Keratinocyte (primary cell): ENCODE measurements around the gene TMEM196. TPM values are rescaled to one million over a fixed set of nuclear protein-coding genes. Genes with fewer than 3 reads are reported as not detected.

Source experiments
- DNase-seq: peaks from one replicate; pipeline ENCODE4 v3.0.0-alpha.2; 2011; ENCODE audit warnings: low read depth, missing footprints, low spot score
- FAIRE-seq: peaks from 2 replicates; lab custom pipeline; 2011; peaks lifted over from hg19 to GRCh38; lab: Jason Lieb, UNC
- H2AFZ ChIP-seq: 2 replicates; pipeline ENCODE4 v1.6.0; 2012; ENCODE audit warnings: low read length, control low read depth, inconsistent platforms; ENCODE audit not compliant: control insufficient read depth
- H3K27ac ChIP-seq: 2 replicates; pipeline ENCODE4 v1.5.1; 2011; ENCODE audit warnings: low read length; ENCODE audit not compliant: control insufficient read depth, insufficient read depth
- H3K27me3 ChIP-seq: 3 replicates; pipeline ENCODE4 v1.6.0; 2011; ENCODE audit warnings: low read length; ENCODE audit not compliant: control insufficient read depth, insufficient read depth; ENCODE audit errors: extremely low read depth
- H3K36me3 ChIP-seq, 2 experiments: 2 replicates in 1 of 2; 3 replicates in 1 of 2; pipeline ENCODE4 v1.5.1; 2011; ENCODE audit warnings: low read length in 2 of 2, mild to moderate bottlenecking in 1 of 2; ENCODE audit not compliant: control insufficient read depth in 2 of 2, insufficient read depth in 2 of 2; ENCODE audit errors: extremely low read depth in 1 of 2
- H3K4me1 ChIP-seq: 3 replicates; pipeline ENCODE4 v1.5.1; 2011; ENCODE audit warnings: low read length; ENCODE audit not compliant: control insufficient read depth, insufficient read depth; ENCODE audit errors: extremely low read depth
- H3K4me2 ChIP-seq: 3 replicates; pipeline ENCODE4 v1.6.0; 2011; ENCODE audit warnings: low read depth, low read length; ENCODE audit not compliant: control insufficient read depth, insufficient read depth; ENCODE audit errors: extremely low read depth
- H3K4me3 ChIP-seq, 3 experiments: fragments of 200-600 bp in 1 of 3; sonication (generic) in 1 of 3; 2 replicates in 2 of 3; 3 replicates in 1 of 3; pipeline ENCODE4 v1.5.1; 2011 to 2016; ENCODE audit warnings: low read length in 3 of 3, mild to moderate bottlenecking in 3 of 3, control low read depth in 2 of 3, inconsistent platforms in 1 of 3, low read depth in 1 of 3, mixed read lengths in 1 of 3, mixed run types in 1 of 3, moderate library complexity in 1 of 3; ENCODE audit not compliant: control insufficient read depth in 2 of 3, insufficient read depth in 2 of 3; ENCODE audit errors: extremely low read depth in 1 of 3
- H3K79me2 ChIP-seq: 2 replicates; pipeline ENCODE4 v1.6.0; 2012; ENCODE audit warnings: low read length; ENCODE audit not compliant: control insufficient read depth, insufficient read depth
- H3K9ac ChIP-seq: 3 replicates; pipeline ENCODE4 v1.6.0; 2011; ENCODE audit warnings: low read length; ENCODE audit not compliant: control insufficient read depth, insufficient read depth; ENCODE audit errors: extremely low read depth
- H3K9me1 ChIP-seq: 3 replicates; pipeline ENCODE4 v1.6.0; 2011; ENCODE audit warnings: low read length; ENCODE audit not compliant: control insufficient read depth, insufficient read depth; ENCODE audit errors: extremely low read depth
- H3K9me3 ChIP-seq: 2 replicates; pipeline ENCODE4 v1.5.1; 2012; ENCODE audit warnings: low read depth, low read length; ENCODE audit not compliant: control insufficient read depth
- H4K20me1 ChIP-seq: 3 replicates; pipeline ENCODE4 v1.6.0; 2011; ENCODE audit warnings: low read length; ENCODE audit not compliant: control insufficient read depth, insufficient read depth; ENCODE audit errors: extremely low read depth
- EZH2 ChIP-seq: IDR thresholded peaks from one replicate; pipeline ENCODE4 v1.6.1; 2012; ENCODE audit warnings: inconsistent platforms, mild to moderate bottlenecking, low read length, moderate library complexity
- dilution Hi-C: fragments of 300-500 bp; cut with MboI; formaldehyde crosslinking; loops from one replicate; pipeline ENCODE4 v1.7.0; 2020; ENCODE audit warnings: low sequenced_read_pairs; ENCODE audit not compliant: extremely low pct_ligation_motif_present
- polyA plus RNA-seq, 5 experiments: library from polyadenylated mRNA; depleted of rRNA in 3 of 5; stranded (reverse) in 3 of 5; stranded (forward) in 1 of 5; unstranded in 1 of 5; fragments of >200 nt; gene quantifications; 1 replicate in 1 of 5; 2 replicates in 3 of 5; 3 replicates in 1 of 5; pipeline versions ENCODE4 v1.2.1 to v1.2.3, GENCODE V29; 2011 to 2012; ENCODE audit warnings: missing spikeins in 2 of 5, low read depth in 1 of 5, low replicate concordance in 1 of 5
- TF ChIP-seq, protein P1 (sequence below), 3 experiments: IDR thresholded peaks in 1 of 3; conservative IDR thresholded peaks in 1 of 3; optimal IDR thresholded peaks in 1 of 3; 2 replicates in 2 of 3; 3 replicates in 1 of 3; pipeline versions ENCODE3 to v1.5.1; 2011; ENCODE audit warnings: low read length in 3 of 3, mild to moderate bottlenecking in 3 of 3, moderate library complexity in 2 of 3, control low read depth in 1 of 3, inconsistent platforms in 1 of 3; ENCODE audit not compliant: insufficient read depth in 2 of 3; ENCODE audit errors: extremely low read depth in 1 of 3

TMEM196 gene
- polyA plus RNA-seq, 1 donor (not counting 4 experiments of a cell fraction or from before 2014, with no cell fraction given): not detected

DNA sequence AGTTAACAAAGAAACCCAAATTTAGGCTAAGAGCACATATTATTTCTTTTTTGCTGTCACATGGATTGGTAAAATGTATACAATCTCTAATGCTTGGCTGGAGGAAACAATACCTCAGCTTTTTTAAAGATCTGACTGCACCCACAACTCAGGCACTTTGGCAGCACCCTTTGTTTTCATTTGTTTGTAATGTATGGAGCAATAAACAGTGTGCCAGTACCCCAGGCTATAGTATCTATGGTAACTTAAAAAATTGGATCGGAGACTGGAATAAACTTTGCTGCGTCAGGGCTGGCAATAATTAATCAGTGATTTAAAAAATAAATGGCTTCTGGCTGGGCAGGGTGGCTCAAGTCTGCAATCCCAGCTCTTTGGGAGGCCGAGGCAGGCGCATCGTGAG is 91.8 kb downstream of the TMEM196 start:
- no peak for FAIRE-seq

GRCh38 chr7:19677180-19677579 is 96.2 kb downstream of the TMEM196 start:
- Histone ChIP-seq H3K4me2 (no peak overlapping the region), H3K9me3 (no peaks in the 10 kb centered on the region), H2AFZ (no peak overlapping the region), H3K27me3 (no peaks in the 10 kb centered on the region), H3K36me3 (no peaks in the 10 kb centered on the region), H3K27ac (no peak overlapping the region), H4K20me1 (no peaks in the 10 kb centered on the region), H3K9me1 (no peaks in the 10 kb centered on the region), H3K9ac (no peak overlapping the region), H3K4me1 (peaks cover 3% of the 10 kb centered on the region), H3K79me2 (no peaks in the 10 kb centered on the region), H3K4me3 (no peak overlapping the region)
- DNase-seq (no peak), FAIRE-seq (no peak)
- TF ChIP-seq, protein P1, sequence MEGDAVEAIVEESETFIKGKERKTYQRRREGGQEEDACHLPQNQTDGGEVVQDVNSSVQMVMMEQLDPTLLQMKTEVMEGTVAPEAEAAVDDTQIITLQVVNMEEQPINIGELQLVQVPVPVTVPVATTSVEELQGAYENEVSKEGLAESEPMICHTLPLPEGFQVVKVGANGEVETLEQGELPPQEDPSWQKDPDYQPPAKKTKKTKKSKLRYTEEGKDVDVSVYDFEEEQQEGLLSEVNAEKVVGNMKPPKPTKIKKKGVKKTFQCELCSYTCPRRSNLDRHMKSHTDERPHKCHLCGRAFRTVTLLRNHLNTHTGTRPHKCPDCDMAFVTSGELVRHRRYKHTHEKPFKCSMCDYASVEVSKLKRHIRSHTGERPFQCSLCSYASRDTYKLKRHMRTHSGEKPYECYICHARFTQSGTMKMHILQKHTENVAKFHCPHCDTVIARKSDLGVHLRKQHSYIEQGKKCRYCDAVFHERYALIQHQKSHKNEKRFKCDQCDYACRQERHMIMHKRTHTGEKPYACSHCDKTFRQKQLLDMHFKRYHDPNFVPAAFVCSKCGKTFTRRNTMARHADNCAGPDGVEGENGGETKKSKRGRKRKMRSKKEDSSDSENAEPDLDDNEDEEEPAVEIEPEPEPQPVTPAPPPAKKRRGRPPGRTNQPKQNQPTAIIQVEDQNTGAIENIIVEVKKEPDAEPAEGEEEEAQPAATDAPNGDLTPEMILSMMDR (optimal IDR thresholded peaks at IDR 0.05 in 1 of 3, IDR thresholded peaks at IDR 0.05 in 1 of 3, conservative IDR thresholded peaks at IDR 0.05 in 1 of 3; ENCODE audit: extremely low read depth in 1 of 3, insufficient read depth in 2 of 3, low read length in 3 of 3): no peak
- no peak for TF ChIP-seq EZH2
- dilution Hi-C loops: no loop called here

More for the DNA sequence above, 91.8 kb downstream of the TMEM196 start:
- H3K36me3 ChIP-seq: no peaks in the 10 kb centered on the region
- no peaks in the 10 kb centered on the region for H3K4me1 ChIP-seq
- no peaks in the 10 kb centered on the region for H3K9me3 ChIP-seq
- no peak overlapping the region for H3K9ac ChIP-seq
- no peaks in the 10 kb centered on the region for H3K9me1 ChIP-seq
- TF ChIP-seq, protein P1 (optimal IDR thresholded peaks at IDR 0.05 in 1 of 3, IDR thresholded peaks at IDR 0.05 in 1 of 3, conservative IDR thresholded peaks at IDR 0.05 in 1 of 3; ENCODE audit: extremely low read depth in 1 of 3, insufficient read depth in 2 of 3, low read length in 3 of 3): no peak
- no peak for TF ChIP-seq EZH2
- no peak overlapping the region for H3K27ac ChIP-seq
- no peaks in the 10 kb centered on the region for H4K20me1 ChIP-seq
- no peak overlapping the region for H3K4me3 ChIP-seq
- H2AFZ ChIP-seq: no peak overlapping the region
- H3K4me2 ChIP-seq: no peak overlapping the region
- H3K79me2 ChIP-seq: no peaks in the 10 kb centered on the region
- DNase-seq: no peak
- dilution Hi-C loops: no loop called here
- no peaks in the 10 kb centered on the region for H3K27me3 ChIP-seq
